ENCODE measurements around the gene ZFPM1. TPM values are rescaled to one million over a fixed set of nuclear protein-coding genes. Genes with fewer than 3 reads are reported as not detected.

The ZFPM1 gene
- polyA plus RNA-seq, 1 of the 3 experiments (the other 2 are of a cell fraction) = 1.2 TPM

DNA sequence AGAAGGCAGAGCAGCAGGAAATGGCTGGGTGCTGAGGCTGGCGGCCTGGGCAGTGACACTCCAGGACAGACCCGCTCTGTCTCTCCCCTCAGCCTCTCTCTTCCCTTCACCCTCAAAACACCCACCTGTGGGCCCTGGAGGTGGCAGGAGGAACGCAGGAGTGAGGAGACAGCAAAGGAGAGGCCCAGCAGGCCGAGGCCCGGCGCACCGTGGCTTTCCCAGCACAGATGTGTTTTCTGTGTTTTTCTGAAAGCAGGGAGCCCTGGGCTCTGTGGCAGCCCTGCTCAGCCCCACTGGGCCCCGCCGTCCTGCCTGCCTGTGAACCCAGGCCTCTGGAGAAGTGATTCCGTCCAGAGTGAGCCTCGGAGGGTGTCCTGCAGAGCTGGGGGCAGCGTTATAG, 39.8 kb upstream of the ZFPM1 start (continued):
- TF ChIP-seq RFX5 (IDR thresholded peaks at IDR 0.05; ENCODE audit: low read length) (no peak), POLR2AphosphoS5 (IDR thresholded peaks at IDR 0.05; ENCODE audit: low read depth, low read length) (no peak), TAF1 (IDR thresholded peaks at IDR 0.05; ENCODE audit: borderline replicate concordance, low read depth, low read length) (no peak), JUND (IDR thresholded peaks at IDR 0.05) (no peak), CHD2 (IDR thresholded peaks at IDR 0.05; ENCODE audit: low read length, partially characterized antibody) (no peak), ELF1 (IDR thresholded peaks at IDR 0.05) (no peak), FOXM1 (IDR thresholded peaks at IDR 0.05; ENCODE audit: low read depth) (no peak), TCF12 (IDR thresholded peaks at IDR 0.05) (no peak), PBX3 (IDR thresholded peaks at IDR 0.05) (no peak), RCOR1 (IDR thresholded peaks at IDR 0.05; ENCODE audit: low read length) (no peak)

DNA sequence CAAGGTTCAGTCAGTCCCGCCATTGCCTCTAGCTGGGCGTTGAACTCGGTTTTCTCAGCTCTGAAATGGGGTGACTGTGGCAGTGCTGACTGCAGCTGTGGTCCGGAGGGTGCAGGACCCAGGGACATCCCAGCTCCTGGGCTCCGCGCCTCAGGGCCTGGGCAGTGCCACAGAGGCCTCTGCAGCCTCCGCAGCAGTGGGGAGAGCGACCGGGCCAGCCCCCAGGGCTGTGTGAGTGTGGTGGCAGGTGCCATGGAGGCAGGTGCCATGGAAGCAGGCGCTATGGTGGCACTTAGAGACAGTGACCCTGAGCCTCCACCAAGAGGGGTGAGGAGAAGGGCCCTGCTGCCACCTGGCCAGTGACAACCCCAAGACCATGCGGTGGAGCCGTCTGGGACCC, 39.4 kb upstream of the ZFPM1 start:
- no peak overlapping the region for H3K9ac ChIP-seq
- H3K4me3 ChIP-seq (ENCODE audit: low read depth in 2 of 2, low read length in 1 of 2) = no peak overlapping the region
- no peak overlapping the region for H3K27ac ChIP-seq (ENCODE audit: low read depth in 2 of 2, low read length in 1 of 2)
- no peaks in the 10 kb centered on the region for H3K9me3 ChIP-seq
- no peaks in the 10 kb centered on the region for H3K36me3 ChIP-seq (replicated peaks in 1 of 2; ENCODE audit: control insufficient read depth in 1 of 2, insufficient read depth in 2 of 2, low read length in 1 of 2)
- H3F3A ChIP-seq (replicated peaks; ENCODE audit: insufficient read depth) = no peaks in the 10 kb centered on the region
- no peak overlapping the region for H3K4me2 ChIP-seq
- WGBS (ENCODE audit: low lambda C conversion rate) = 100% methylated on average over 2 of the region's 12 CpGs
- no peak overlapping the region for H2AFZ ChIP-seq (ENCODE audit: low read depth)
- no peaks in the 10 kb centered on the region for H3K9me2 ChIP-seq
- H3K4me1 ChIP-seq (ENCODE audit: control insufficient read depth in 1 of 2, insufficient read depth in 2 of 2, low read depth in 1 of 2, low read length in 1 of 2) = peaks cover 0 to 17% of the 10 kb centered on the region in 2 experiments; a peak in 1 of 4 replicates
- TF ChIP-seq EP300 (IDR thresholded peaks at IDR 0.05; ENCODE audit: borderline replicate concordance in 1 of 2, low read depth in 1 of 2, low read length in 1 of 2) (no peak), RAD21 (IDR thresholded peaks at IDR 0.05; ENCODE audit: low read length) (no peak), USF1 (IDR thresholded peaks at IDR 0.05; ENCODE audit: borderline replicate concordance, low read depth) (no peak), USF2 (IDR thresholded peaks at IDR 0.05; ENCODE audit: borderline replicate concordance, low read depth, low read length) (no peak), GATA2 (CRISPR knock-in tag; IDR thresholded peaks at IDR 0.05) (no peak), GABPA (IDR thresholded peaks at IDR 0.05; ENCODE audit: low read depth) (no peak), ZBTB33 (IDR thresholded peaks at IDR 0.05; ENCODE audit: borderline replicate concordance, low read depth) (no peak), SMC3 (IDR thresholded peaks at IDR 0.05; ENCODE audit: low read depth, low read length) (no peak), NRF1 (IDR thresholded peaks at IDR 0.05; ENCODE audit: low read depth, low read length) (no peak), RXRA (IDR thresholded peaks at IDR 0.05; ENCODE audit: borderline replicate concordance, low read depth) (no peak), YY1 (IDR thresholded peaks at IDR 0.05; ENCODE audit: low read depth) (no peak), POLR2AphosphoS5 (IDR thresholded peaks at IDR 0.05; ENCODE audit: low read depth, low read length) (no peak), JUND (IDR thresholded peaks at IDR 0.05) (no peak), TAF1 (IDR thresholded peaks at IDR 0.05; ENCODE audit: borderline replicate concordance, low read depth, low read length) (no peak)
- TF ChIP-seq, protein P1, sequence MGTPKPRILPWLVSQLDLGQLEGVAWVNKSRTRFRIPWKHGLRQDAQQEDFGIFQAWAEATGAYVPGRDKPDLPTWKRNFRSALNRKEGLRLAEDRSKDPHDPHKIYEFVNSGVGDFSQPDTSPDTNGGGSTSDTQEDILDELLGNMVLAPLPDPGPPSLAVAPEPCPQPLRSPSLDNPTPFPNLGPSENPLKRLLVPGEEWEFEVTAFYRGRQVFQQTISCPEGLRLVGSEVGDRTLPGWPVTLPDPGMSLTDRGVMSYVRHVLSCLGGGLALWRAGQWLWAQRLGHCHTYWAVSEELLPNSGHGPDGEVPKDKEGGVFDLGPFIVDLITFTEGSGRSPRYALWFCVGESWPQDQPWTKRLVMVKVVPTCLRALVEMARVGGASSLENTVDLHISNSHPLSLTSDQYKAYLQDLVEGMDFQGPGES (IDR thresholded peaks at IDR 0.05; ENCODE audit: low read depth, low read length) = no peak
- TF ChIP-seq, protein P2, sequence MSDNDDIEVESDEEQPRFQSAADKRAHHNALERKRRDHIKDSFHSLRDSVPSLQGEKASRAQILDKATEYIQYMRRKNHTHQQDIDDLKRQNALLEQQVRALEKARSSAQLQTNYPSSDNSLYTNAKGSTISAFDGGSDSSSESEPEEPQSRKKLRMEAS (IDR thresholded peaks at IDR 0.05; ENCODE audit: low read depth) = no peak
- ChIA-PET POLR2A (no interaction called here), CTCF (interaction anchor here (1.0 kb wide), 1 partner anchor 48 kb away, joined by 3 read pairs; no protein-coding TSS in a partner anchor)
- no peaks in the 10 kb centered on the region for H3K27me3 ChIP-seq (ENCODE audit: insufficient read depth)
- H3K79me2 ChIP-seq (ENCODE audit: insufficient read depth) = no peaks in the 10 kb centered on the region
- no peak for DNase-seq
- H4K20me1 ChIP-seq (ENCODE audit: insufficient read depth) = 0 out of 2 replicates have a peak, but pooled peaks cover 13% of the 10 kb centered on the region

Measured in SK-N-SH (cell line).